Naive B cell (primary cell): ENCODE measurements around the gene MELTF. TPM values are rescaled to one million over a fixed set of nuclear protein-coding genes. Genes with fewer than 3 reads are reported as not detected.
"Not testable (repeated sequence)": the region's sequence is repeated elsewhere in the genome, so short reads cannot be mapped to it uniquely, and the experiment has no call there.

Experiments
- ATAC-seq, 2 donors: fragments of 150-1000 bp; cut with Tn5 transposase; 2 replicates each; pipeline ENCODE4 v1.10.0; 2021; ENCODE audit warnings: low read depth in 2 of 2, mild to moderate bottlenecking in 2 of 2, moderate library complexity in 2 of 2
- DNase-seq: peaks from one replicate; pipeline ENCODE4 v3.0.0; 2022
- H3K27ac Mint-ChIP-seq, 6 donors: one replicate each; pipeline ENCODE4 v1.8.0; 2020 to 2022; ENCODE audit warnings: mild to moderate bottlenecking in 6 of 6, mixed read lengths in 6 of 6, moderate library complexity in 5 of 6, inconsistent platforms in 2 of 6
- H3K27me3 Mint-ChIP-seq, 3 donors: one replicate each; pipeline ENCODE4 v1.8.0; 2021 to 2022; ENCODE audit warnings: mixed read lengths in 3 of 3, mild to moderate bottlenecking in 1 of 3
- H3K36me3 Mint-ChIP-seq, 2 donors: one replicate each; pipeline ENCODE4 v1.8.0; 2020 to 2022; ENCODE audit warnings: mixed read lengths in 2 of 2, inconsistent platforms in 1 of 2, mild to moderate bottlenecking in 1 of 2
- H3K4me1 Mint-ChIP-seq, 3 donors: one replicate each; pipeline ENCODE4 v1.8.0; 2020 to 2022; ENCODE audit warnings: mixed read lengths in 3 of 3, inconsistent platforms in 1 of 3, mild to moderate bottlenecking in 1 of 3, moderate library complexity in 1 of 3
- H3K4me3 Mint-ChIP-seq, 8 donors: one replicate each; pipeline ENCODE4 v1.8.0; 2020 to 2022; ENCODE audit warnings: mild to moderate bottlenecking in 8 of 8, mixed read lengths in 8 of 8, moderate library complexity in 8 of 8, inconsistent platforms in 2 of 8
- H3K9me3 Mint-ChIP-seq, 7 donors: one replicate each; pipeline ENCODE4 v1.8.0; 2020 to 2022; ENCODE audit warnings: mixed read lengths in 7 of 7, mild to moderate bottlenecking in 5 of 7, inconsistent platforms in 2 of 7, moderate library complexity in 1 of 7
- polyA plus RNA-seq, 6 donors: library from polyadenylated mRNA; unstranded; fragments of 300-500 nt; fragmentation: Illumina TruSeq; gene quantifications; one replicate each; pipeline ENCODE4 v1.2.3, GENCODE V29; 2021; ENCODE audit warnings: low read depth in 6 of 6

Gene MELTF
- polyA plus RNA-seq, 6 donors from 2014 or later, result 0.61 TPM; not detected in 5

DNA sequence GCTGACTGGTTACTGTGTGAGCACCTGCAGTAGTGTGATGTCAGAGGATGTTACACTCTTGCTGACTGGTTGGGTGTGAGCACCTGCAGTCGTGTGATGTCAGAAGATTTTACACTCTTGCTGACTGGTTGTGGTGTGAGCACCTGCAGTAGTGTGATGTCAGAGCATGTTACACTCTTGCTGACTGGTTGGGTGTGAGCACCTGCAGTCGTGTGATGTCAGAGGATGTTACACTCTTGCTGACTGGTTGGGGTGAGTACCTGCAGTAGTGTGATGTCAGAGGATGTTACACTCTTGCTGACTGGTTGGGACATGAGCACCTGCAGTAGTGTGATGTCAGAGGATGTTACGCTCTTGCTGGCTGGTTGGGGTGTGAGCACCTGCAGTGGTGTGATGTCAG, 4.1 kb upstream of the MELTF start:
- not testable (repeated sequence) for H3K27ac Mint-ChIP-seq, ATAC-seq, DNase-seq, H3K4me3 Mint-ChIP-seq, H3K9me3 Mint-ChIP-seq, H3K36me3 Mint-ChIP-seq
- H3K4me1 Mint-ChIP-seq, result peaks cover 9 to 14% (median 10%) of the 10 kb centered on the region in 3 donors
- peaks cover 14 to 47% (median 34%) of the 10 kb centered on the region in 3 donors for H3K27me3 Mint-ChIP-seq

DNA sequence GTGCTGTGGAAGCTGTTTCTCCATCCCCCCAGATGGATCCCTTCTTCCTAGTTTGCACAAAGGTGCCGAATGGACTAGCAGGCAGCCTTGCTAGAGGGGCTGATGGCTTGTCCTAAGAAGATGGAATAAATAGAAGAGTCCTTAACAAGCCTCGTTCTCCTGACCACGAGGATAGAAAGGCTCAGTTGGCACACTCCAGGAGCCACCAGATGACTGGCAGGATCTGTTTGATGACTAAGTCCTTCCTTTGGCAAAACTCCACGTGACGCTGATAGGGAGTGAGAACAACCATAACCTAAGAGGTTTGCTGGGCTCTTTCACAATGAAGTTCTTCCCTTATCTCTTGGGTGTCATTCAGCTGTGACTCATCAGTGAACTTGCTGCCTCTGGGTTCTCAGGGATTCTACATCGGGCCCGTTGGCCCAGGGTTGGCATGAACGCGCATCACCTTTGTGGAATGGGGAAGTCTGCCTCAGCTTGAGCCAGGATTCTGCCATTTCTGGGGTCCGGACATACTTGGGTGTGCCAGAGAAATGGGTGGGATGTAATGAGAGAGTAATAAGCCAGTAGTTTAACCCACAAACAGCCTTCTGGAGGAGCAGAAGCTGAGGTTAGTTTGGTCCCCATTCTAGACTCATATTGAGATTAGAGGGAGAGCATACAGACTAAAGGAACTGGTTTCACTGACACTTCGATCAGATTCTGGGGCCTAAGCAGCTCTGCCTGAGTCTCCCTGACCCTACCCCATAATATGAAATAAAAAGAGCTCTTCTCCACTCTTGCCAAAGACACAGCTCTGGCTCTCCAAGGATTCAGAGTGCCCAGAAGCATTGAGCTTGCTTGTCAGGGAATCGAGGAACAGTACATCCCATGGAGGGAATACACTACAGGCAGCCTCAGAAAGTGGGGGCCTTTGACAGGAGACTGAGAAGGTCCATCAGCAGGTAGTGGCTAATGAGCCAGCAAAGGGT, 2.0 kb upstream of the MELTF start:
- Mint-ChIP-seq H3K4me1 (peaks cover 5 to 14% (median 6%) of the 10 kb centered on the region in 3 donors), H3K27ac (peak overlapping the region in 1 of 6 donors; percentile 67), H3K9me3 (no peaks in the 10 kb centered on the region), H3K27me3 (peaks cover 29 to 62% (median 41%) of the 10 kb centered on the region in 3 donors), H3K4me3 (peak overlapping the region in 3 of 8 donors; percentile 26 to 74 (median 49)), H3K36me3 (no peaks in the 10 kb centered on the region)
- ATAC-seq (no peak), DNase-seq (no peak)

DNA sequence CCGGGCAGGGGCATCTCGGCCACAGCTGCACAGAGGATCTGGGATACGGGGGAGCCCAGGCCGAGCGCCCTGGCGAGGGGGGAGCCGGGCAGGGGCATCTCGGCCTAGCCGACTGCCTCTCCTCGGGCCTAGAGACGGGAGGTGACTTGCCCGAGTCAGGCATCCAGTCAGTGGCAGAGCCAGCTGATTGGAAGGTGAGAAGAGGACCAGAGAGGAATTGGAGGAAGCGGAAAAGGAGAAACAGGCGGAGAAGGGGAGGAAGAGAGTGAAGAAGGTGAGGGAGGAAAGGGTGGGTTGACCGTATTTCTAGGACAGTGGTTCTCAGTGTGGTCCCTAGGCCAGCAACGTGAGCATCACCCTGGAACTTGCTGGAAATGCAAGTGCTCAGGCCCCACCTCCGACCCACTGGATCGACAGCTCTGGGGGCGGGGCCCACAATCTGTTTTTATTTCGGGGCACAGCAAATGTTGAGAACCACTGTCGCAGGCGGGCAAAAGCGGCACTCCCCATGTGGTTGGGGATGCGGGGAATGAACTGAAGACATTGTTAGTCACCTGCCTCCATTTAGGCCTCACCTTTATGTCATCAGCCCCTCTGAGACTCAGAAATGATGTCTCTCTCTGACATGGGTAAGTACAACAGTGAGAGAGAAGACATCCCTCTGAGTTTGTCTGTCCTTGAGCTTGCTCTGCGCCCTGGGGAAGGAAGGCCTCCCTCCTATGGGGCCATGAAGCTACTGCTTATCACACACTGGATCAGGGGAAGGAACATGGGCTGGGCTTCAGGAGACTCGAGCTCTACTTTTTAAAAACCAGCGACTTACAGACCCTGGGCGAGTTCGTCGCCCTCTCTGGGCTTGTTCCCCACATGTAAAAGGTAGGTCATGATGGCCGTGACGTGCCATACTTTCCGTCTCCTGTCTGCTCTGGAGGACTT, 1.0 kb upstream of the MELTF start:
- H3K36me3 Mint-ChIP-seq, result no peaks in the 10 kb centered on the region
- no peak for ATAC-seq
- peaks cover 6 to 18% (median 6%) of the 10 kb centered on the region in 3 donors for H3K4me1 Mint-ChIP-seq
- no peaks in the 10 kb centered on the region for H3K9me3 Mint-ChIP-seq
- H3K4me3 Mint-ChIP-seq, result peak overlapping the region in 3 of 8 donors; percentile 49 to 74 (median 61)
- no peak for DNase-seq
- peak overlapping the region in 2 of 6 donors; percentile 52 to 54 for H3K27ac Mint-ChIP-seq
- peaks cover 35 to 68% (median 44%) of the 10 kb centered on the region in 3 donors for H3K27me3 Mint-ChIP-seq

DNA sequence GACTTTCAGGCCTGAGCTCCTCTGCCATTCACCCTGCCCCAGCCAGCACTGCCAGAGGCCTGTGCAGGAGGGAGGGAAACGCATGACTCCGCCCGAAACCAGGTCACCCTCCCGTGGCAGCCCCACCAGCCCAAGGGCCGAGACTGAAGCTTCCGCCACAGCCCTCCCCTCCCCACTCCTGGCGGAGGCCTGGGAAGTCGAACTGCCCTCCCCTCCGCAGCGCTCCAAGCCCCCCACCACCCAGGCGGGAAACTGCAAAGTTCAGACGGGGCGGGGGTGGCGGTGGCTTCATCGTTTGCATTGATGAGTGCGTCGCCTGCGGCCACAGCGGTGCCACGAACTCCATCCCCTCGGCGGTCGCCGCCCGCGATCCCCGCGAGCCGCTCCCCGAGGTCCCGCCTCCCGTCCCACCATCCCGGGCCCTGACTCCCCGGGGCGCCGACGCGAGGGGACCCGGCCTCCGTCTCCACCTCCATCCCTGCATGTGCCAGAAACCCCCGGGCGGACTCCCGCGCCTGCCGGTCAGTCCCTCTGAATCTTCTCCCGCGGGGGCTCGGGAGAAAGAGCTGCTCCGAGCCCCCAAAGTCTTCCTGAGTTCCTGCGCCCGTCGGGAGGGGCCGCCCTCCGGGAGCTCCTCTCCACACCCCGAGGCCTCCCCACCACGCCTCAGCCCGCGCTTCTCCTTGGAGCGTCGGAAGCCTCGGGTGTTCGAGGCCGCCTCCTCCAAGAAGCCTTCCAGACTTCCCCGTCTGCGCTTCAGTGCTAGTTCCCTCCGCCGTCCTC, 698 bp downstream of the MELTF start:
- Mint-ChIP-seq H3K9me3 (no peaks in the 10 kb centered on the region), H3K36me3 (no peaks in the 10 kb centered on the region), H3K27ac (peak overlapping the region in 2 of 6 donors; percentile 49 to 66), H3K4me3 (peak overlapping the region; percentile 73 to 87 (median 78)), H3K27me3 (peaks cover 45 to 71% (median 46%) of the 10 kb centered on the region in 3 donors), H3K4me1 (peaks cover 12 to 31% (median 21%) of the 10 kb centered on the region in 3 donors)
- peak; percentile 24 to 34 for ATAC-seq
- DNase-seq, result peak; percentile 33

DNA sequence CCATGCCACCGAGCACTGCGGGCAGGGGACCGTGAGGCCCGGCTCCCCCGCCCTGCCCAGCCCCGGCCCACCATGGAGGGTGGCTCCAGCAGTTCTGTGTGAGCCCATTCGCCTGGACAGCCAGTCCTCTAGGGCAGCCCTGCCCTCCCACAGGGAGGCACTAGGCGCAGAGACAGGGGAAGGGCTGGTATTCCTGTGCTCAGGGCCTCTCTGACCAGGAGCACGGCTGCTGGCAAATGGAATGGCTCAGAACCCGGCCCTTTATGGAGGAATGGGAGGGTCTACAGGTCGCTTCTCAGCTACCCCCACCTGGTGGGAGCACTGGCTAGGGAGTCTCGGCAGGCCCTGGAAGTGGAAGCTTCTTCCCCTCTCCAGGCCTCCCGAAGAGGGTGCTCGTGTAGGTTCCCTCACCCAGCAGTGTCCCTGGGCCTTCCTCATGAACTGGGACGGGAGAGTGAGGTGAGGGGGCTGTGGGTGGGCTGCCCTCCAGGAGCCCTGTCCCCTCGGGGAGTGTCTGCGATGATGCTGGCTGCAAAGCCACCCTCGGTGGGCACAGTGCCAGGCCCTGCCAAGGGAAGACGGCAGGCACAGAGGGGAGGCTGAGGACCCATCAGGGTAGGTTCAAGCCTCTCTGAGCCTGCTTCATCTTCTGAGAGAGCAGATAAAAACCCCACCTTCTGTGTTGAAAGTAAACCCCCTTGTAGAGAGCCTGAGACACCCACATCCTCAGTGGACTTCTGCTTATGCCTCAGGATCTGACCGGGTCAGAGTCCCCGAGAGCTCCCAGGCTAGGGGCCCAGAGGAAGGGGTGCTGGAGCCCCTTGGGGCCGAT, 1.5 kb downstream of the MELTF start:
- Mint-ChIP-seq H3K4me3 (peak overlapping the region; percentile 73 to 87 (median 78)), H3K27me3 (peaks cover 46 to 65% (median 49%) of the 10 kb centered on the region in 3 donors), H3K9me3 (no peaks in the 10 kb centered on the region), H3K27ac (peak overlapping the region in 1 of 6 donors; percentile 66), H3K36me3 (no peaks in the 10 kb centered on the region), H3K4me1 (peaks cover 16 to 39% (median 29%) of the 10 kb centered on the region in 3 donors)
- DNase-seq, result no peak
- peak; percentile 6 to 10 for ATAC-seq

DNA sequence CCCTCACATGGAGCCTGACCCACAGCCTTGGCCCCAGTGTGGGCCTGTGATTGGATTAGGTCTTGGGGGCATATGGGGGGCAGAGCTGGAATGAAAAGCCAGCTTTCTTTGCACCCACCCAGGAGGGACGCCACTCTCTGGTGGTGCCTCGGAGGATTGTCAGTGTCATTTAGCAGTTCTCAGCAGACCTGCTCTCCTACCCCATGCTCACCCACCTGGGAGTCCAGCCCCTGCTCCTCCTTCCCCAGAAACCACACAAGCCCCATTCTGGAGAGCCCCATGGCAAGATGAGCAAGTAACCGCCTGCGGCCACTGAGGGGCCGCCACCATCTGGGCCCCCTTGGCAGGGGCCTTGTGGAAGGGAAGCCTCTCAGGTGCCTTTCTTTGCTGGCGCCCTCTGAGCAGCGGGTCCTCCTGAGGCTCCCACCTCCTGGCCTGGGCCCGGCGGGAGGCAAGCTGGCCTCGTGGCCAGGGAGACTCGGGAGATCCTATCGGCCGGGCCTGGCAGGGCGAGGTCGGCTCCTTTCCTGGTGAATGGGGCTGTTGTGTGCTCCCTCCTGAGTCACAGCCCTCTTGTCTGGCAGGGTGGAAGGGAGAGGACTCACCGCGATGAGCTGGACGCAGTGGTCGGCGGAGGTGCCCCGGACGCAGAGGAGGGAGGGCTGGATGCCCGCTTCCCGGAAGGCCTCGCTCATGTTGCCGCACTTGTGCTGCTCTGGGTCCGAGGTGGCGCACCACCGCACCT, 2.3 kb downstream of the MELTF start:
- Mint-ChIP-seq H3K9me3 (no peaks in the 10 kb centered on the region), H3K27me3 (peaks cover 46 to 63% (median 50%) of the 10 kb centered on the region in 3 donors), H3K4me1 (peaks cover 23 to 47% (median 36%) of the 10 kb centered on the region in 3 donors), H3K27ac (no peak overlapping the region), H3K4me3 (peak overlapping the region in 1 of 8 donors; percentile 33), H3K36me3 (no peaks in the 10 kb centered on the region)
- ATAC-seq, result no peak
- no peak for DNase-seq

DNA sequence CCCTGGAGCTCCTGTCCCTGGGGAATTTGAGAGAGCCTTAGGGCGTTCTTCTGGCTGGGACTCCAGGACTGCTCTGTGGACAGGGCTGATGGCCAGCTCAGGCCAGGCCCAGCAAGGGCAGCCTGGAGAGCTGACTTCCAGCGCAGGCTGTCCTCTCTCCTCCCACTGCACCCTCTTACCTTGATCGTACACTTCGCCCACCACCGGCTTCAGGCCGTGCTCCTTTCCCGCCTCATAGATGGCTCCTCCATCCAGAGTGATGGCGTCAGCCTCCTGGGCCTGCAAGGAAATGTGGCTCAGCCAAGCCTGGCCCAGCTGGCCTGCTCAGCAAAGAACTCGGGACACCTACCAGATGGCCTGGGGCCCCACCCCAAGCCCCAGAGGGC, 3.1 kb downstream of the MELTF start:
- no peak overlapping the region for H3K4me3 Mint-ChIP-seq
- DNase-seq, result no peak
- H3K27me3 Mint-ChIP-seq, result peaks cover 42 to 58% (median 47%) of the 10 kb centered on the region in 3 donors
- no peaks in the 10 kb centered on the region for H3K9me3 Mint-ChIP-seq
- no peak for ATAC-seq
- H3K36me3 Mint-ChIP-seq, result no peaks in the 10 kb centered on the region
- peaks cover 23 to 54% (median 36%) of the 10 kb centered on the region in 3 donors for H3K4me1 Mint-ChIP-seq
- H3K27ac Mint-ChIP-seq, result peak overlapping the region in 2 of 6 donors; percentile 49 to 65

DNA sequence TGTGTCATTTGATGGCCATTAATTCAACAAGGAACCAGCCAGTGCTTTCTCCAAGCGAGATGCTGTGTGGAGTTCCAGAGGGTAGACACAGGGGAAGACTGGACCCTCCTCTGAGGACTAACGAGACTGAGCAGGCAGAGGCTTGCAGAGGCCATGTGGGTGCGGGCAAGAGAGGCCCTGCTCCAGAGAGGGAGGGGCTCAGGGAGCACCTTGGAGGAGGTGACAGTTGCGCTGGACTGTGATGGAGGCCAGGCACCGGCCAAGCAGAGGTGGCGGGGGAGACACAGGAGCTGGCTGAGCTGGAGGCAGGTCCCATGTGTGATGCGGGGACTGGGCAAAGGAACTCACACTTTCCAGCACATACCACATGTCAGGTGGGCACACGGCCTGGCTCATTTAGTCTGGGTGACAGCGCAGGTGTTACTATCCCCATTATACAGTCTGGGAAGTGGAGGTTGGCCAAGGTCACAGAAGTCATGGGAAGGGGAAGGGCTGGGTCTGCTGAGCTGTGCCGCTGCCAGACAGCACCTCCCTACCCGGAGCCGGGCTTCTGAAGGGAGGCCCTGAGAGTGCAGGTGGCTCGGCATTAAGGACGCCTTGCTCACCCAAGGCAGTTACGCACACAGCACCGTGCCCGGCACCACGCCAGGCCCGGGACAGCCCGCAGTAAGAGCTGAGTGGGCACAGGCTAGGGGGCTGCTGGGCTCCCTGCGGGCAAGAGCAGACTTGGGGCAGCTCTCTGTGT, 3.7 kb downstream of the MELTF start:
- peak overlapping the region in 1 of 8 donors; percentile 71 for H3K4me3 Mint-ChIP-seq
- H3K9me3 Mint-ChIP-seq, result no peaks in the 10 kb centered on the region

DNA sequence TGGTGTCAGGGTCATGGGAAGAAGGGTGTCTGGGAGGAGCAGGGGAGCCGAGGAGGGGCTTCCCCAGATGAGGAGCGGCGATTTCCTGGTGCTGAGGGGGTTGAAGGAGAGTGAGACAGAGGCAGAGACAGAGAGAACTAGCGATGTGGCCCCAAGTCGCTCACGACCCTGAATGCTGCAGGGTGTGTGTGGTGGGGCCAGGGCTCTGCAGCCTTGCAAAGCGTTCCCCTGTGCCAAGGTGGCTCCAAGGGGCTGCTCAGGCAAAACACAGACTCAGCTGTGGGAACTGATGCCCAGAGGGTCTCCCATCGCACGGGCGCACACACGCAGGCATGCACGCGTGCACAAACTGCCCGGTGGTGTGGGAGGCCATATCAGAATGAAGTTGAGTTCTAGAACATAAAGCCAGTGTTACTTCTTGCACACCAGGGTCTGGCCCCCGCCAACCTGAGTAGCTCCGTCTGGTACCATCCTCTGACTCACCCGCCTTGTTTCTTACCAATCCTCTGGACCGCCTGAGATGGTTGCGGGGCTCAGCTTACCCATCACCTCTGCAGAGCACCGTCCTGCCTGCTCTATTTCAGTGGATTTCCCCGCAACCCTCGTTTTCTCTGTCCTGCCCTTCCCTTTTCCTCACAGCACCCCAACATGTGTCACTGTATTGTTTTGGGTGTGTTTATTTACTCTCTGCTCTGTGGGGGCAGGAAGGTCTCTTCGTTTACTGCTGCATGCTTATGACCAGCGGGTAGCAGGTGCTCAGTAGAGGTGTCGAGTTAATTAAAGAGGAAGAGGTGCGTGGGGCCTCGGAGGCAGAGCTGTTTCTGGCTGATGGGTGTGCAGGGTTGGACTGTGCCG, 4.5 kb downstream of the MELTF start:
- ATAC-seq (no peak), DNase-seq (no peak)
- Mint-ChIP-seq H3K27ac (peak overlapping the region in 4 of 6 donors; percentile 46 to 91 (median 86)), H3K27me3 (peaks cover 30 to 53% (median 46%) of the 10 kb centered on the region in 3 donors), H3K36me3 (no peaks in the 10 kb centered on the region), H3K4me1 (peaks cover 23 to 51% (median 36%) of the 10 kb centered on the region in 3 donors), H3K4me3 (peak overlapping the region in 4 of 8 donors; percentile 49 to 84 (median 61)), H3K9me3 (no peaks in the 10 kb centered on the region)

More for the DNA sequence above, 3.7 kb downstream of the MELTF start:
- Mint-ChIP-seq H3K4me1 (peaks cover 23 to 54% (median 36%) of the 10 kb centered on the region in 3 donors), H3K27me3 (peaks cover 38 to 57% (median 44%) of the 10 kb centered on the region in 3 donors), H3K36me3 (no peaks in the 10 kb centered on the region), H3K27ac (peak overlapping the region in 3 of 6 donors; percentile 5 to 79 (median 57))
- ATAC-seq (no peak), DNase-seq (no peak)
